GM19099 (cell line): ENCODE results near the gene FGF11.

Source experiments
- POLR2A ChIP-seq: IDR thresholded peaks from 3 replicates; pipeline ENCODE4 v1.6.1; 2011; ENCODE audit warnings: low read depth; ENCODE audit not compliant: insufficient read length; ENCODE audit errors: extremely low read depth

FGF11 gene

GRCh38 chr17:7418472-7419152 is 20.7 kb upstream of the FGF11 start:
- TF ChIP-seq POLR2A: no peak

- no peak for TF ChIP-seq POLR2A
Measured at GRCh38 chr17:7419819-7420610, 19.3 kb upstream of the FGF11 start, which contains the start of gene SPEM1. SPEM1 (plus strand) TSS chr17:7420324; CDS start chr17:7420385, 61 bp downstream.

GRCh38 chr17:7421186-7421585 is 18.1 kb upstream of the FGF11 start:
- no peak for TF ChIP-seq POLR2A

- no peak for TF ChIP-seq POLR2A
Measured at GRCh38 chr17:7423679-7424078, 15.6 kb upstream of the FGF11 start.

- no peak for TF ChIP-seq POLR2A
Measured at GRCh38 chr17:7425316-7425715, 14.0 kb upstream of the FGF11 start, which contains the start of gene SPEM2. SPEM2 (plus strand) TSS chr17:7425616; CDS start chr17:7425689, 73 bp downstream.

GRCh38 chr17:7425756-7426155 is 13.6 kb upstream of the FGF11 start:
- no peak for TF ChIP-seq POLR2A

GRCh38 chr17:7426203-7426863 is 13.0 kb upstream of the FGF11 start:
- TF ChIP-seq POLR2A: no peak

- TF ChIP-seq POLR2A: no peak
Measured at GRCh38 chr17:7426896-7427489, 12.3 kb upstream of the FGF11 start.

- TF ChIP-seq POLR2A: no peak
Measured at GRCh38 chr17:7427549-7427948, 11.8 kb upstream of the FGF11 start.

GRCh38 chr17:7428557-7428956 is 10.8 kb upstream of the FGF11 start, which contains the start of gene SPEM3:
SPEM3 (plus strand) TSS chr17:7428857; CDS start chr17:7428903, 46 bp downstream.
- TF ChIP-seq POLR2A: no peak

GRCh38 chr17:7429722-7430121 is 9.6 kb upstream of the FGF11 start:
- TF ChIP-seq POLR2A: no peak

- no peak for TF ChIP-seq POLR2A
Measured at GRCh38 chr17:7431231-7431630, 8.1 kb upstream of the FGF11 start.

- TF ChIP-seq POLR2A: no peak
Measured at GRCh38 chr17:7432296-7432695, 7.0 kb upstream of the FGF11 start.

- no peak for TF ChIP-seq POLR2A
Measured at GRCh38 chr17:7435676-7436555, 3.4 kb upstream of the FGF11 start.
